ENCODE data around the gene FUNDC1. TPM values are rescaled to one million over a fixed set of nuclear protein-coding genes. Genes with fewer than 3 reads are reported as not detected.

FUNDC1 gene
- total RNA-seq (10 to 100 TPM in 1 of 5 experiments, 1 to 10 TPM in 4; 5.2 to 10.1 (median 9.8) TPM), polyA plus RNA-seq (10 to 100 TPM; 25.8 to 28.1 TPM), total RNA-seq (7.3 reads per million, percentile 30 among the genes with 10 or more reads in this experiment)

DNA sequence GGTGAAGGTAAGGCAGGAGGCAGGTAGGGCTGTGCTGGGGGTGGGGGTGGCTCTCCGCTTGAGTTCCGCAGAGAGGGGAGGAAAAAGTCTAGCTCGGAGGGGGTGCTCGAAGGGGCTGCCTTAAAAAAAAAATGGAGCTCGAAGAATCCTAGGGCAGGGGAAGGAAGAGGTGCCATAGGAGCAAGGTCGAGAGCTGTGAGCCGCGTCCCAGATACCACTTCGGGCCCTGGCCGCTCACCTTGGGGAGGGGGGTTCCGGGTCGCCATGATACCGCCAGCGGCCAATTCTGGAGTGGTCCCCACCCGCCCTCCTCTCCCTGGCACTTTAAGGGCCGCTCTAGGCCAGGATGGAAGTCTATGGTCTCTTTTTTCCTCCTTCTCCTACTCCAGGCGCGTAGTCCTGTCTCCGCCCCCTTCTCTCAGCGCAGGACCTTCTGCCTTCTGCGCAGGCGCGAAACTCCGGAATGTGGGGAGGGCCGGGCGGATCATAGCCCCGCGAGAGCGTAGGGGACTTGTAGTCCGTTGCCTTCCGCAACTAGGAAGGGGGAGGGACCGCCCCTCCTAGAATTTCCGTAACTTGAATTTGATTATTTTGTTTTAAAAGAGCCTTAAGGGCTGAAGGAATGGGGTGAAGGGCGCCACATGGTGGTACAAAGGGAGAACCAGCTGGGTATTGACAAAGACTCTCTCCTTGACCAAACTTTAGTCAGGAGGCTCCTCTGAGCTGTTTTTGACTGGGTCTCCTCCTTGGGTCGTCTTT is at the start of gene FUNDC1:
Gene FUNDC1, minus strand, starts transcription at position 293 of the 759 bp plus-strand sequence. Its CDS starts 27 bp downstream, at position 266.
- H3K27me3 Mint-ChIP-seq = no peaks in the 10 kb centered on the region
- peak within 1 kb of the TSS; percentile 86 to 97 (median 93) for H3K27ac Mint-ChIP-seq
- ChIA-PET POLR2A (interaction anchor here (0.9 to 1.5 kb wide), 2 partner anchors 15 to 290 kb away, joined by 3 to 4 read pairs; no protein-coding TSS in a partner anchor), CTCF (interaction anchor here (0.5 to 1.5 kb wide), 3 partner anchors 240 to 358 kb away, joined by 3 read pairs; no protein-coding TSS in a partner anchor)
- peaks cover 0 to 17% (median 6%) of the 10 kb centered on the region in 5 donors for H3K36me3 Mint-ChIP-seq
- Histone ChIP-seq H3K4me3 (ENCODE audit: low read length) (peak within 1 kb of the TSS; percentile 79), H3K27me3 (ENCODE audit: control insufficient read depth in 2 of 2, insufficient read depth in 2 of 2, low read length in 2 of 2) (no peaks in the 10 kb centered on the region), H3K27ac (ENCODE audit: low read depth, low read length) (peak within 1 kb of the TSS; percentile 92), H3K9me3 (ENCODE audit: control insufficient read depth in 2 of 3, low read length in 3 of 3) (no peaks in the 10 kb centered on the region), H3K4me1 (ENCODE audit: control insufficient read depth in 2 of 2, insufficient read depth in 2 of 2, low read length in 2 of 2) (peaks cover 5 to 12% of the 10 kb centered on the region in 2 donors), H3K36me3 (ENCODE audit: control insufficient read depth in 2 of 3, insufficient read depth in 3 of 3, low read length in 3 of 3) (peaks cover 0 to 5% (median 0%) of the 10 kb centered on the region in 3 experiments)
- peaks cover 0 to 3% (median 0%) of the 10 kb centered on the region in 11 donors for H3K9me3 Mint-ChIP-seq
- DNase-seq = peak; percentile 75 to 93 (median 89)
- peak; percentile 98 for ATAC-seq
- H3K4me1 Mint-ChIP-seq = peaks cover 12 to 54% (median 37%) of the 10 kb centered on the region in 7 donors
- intact Hi-C loops (cut with micrococcal nuclease) = loop anchor here (1.0 to 10.0 kb wide), 9 partner anchors 198 to 584 kb away; partner anchors contain the start of genes KDM6A (in 2 of the 2) and EFHC2 (in 1 of the 2)
- H3K4me3 Mint-ChIP-seq = peak within 1 kb of the TSS; percentile 89 to 97 (median 93)

DNA sequence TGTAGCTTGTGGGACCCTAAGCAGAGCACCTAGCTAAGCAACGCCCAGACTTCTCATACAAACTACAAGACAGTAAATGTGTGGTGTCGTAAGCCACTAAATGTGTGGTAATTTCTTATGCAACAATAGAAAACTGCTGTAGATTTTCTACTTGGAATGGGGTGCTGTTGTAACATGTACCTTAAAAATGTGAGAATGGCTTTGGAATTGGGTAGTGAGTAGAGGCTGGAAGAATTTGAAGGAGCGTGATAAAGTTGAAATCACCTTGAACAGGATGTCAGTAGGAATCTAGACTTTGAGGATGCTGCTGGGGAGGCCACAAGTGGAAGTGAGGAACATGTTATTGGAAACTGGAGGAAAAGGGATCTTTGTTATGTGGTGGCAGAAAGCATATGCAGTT is 43.2 kb upstream of the FUNDC1 start:
- Histone ChIP-seq H3K4me1 (ENCODE audit: control insufficient read depth in 2 of 2, insufficient read depth in 2 of 2, low read length in 2 of 2) (no peaks in the 10 kb centered on the region), H3K36me3 (ENCODE audit: control insufficient read depth in 2 of 3, insufficient read depth in 3 of 3, low read length in 3 of 3) (no peaks in the 10 kb centered on the region), H3K27ac (ENCODE audit: low read depth, low read length) (no peak overlapping the region), H3K27me3 (ENCODE audit: control insufficient read depth in 2 of 2, insufficient read depth in 2 of 2, low read length in 2 of 2) (no peaks in the 10 kb centered on the region), H3K9me3 (ENCODE audit: control insufficient read depth in 2 of 3, low read length in 3 of 3) (no peaks in the 10 kb centered on the region), H3K4me3 (ENCODE audit: low read length) (no peak overlapping the region)
- POLR2A ChIA-PET = no interaction called here
- Mint-ChIP-seq H3K27me3 (no peaks in the 10 kb centered on the region), H3K27ac (no peak overlapping the region), H3K4me3 (no peak overlapping the region), H3K4me1 (no peaks in the 10 kb centered on the region), H3K9me3 (peaks cover 0 to 2% (median 0%) of the 10 kb centered on the region in 11 donors), H3K36me3 (no peaks in the 10 kb centered on the region)
- CTCF ChIA-PET = interaction anchor here (0.6 to 0.7 kb wide), 2 partner anchors 14 to 1136 kb away, joined by 3 to 5 read pairs; no protein-coding TSS in a partner anchor
- ATAC-seq = no peak
- intact Hi-C loops (cut with micrococcal nuclease) = no loop called here
- no peak for DNase-seq

GRCh38 chrX:44580466-44580865 is 37.8 kb upstream of the FUNDC1 start:
- Histone ChIP-seq H3K27ac (ENCODE audit: low read depth, low read length) (no peak overlapping the region), H3K36me3 (ENCODE audit: control insufficient read depth in 2 of 3, insufficient read depth in 3 of 3, low read length in 3 of 3) (no peaks in the 10 kb centered on the region), H3K9me3 (ENCODE audit: control insufficient read depth in 2 of 3, low read length in 3 of 3) (no peaks in the 10 kb centered on the region), H3K4me3 (ENCODE audit: low read length) (no peak overlapping the region), H3K27me3 (ENCODE audit: control insufficient read depth in 2 of 2, insufficient read depth in 2 of 2, low read length in 2 of 2) (no peaks in the 10 kb centered on the region), H3K4me1 (ENCODE audit: control insufficient read depth in 2 of 2, insufficient read depth in 2 of 2, low read length in 2 of 2) (no peaks in the 10 kb centered on the region)
- no peaks in the 10 kb centered on the region for H3K4me1 Mint-ChIP-seq
- H3K9me3 Mint-ChIP-seq = peaks cover 0 to 2% (median 0%) of the 10 kb centered on the region in 11 donors
- H3K27ac Mint-ChIP-seq = peak overlapping the region in 1 of 9 donors; percentile 22
- ChIA-PET CTCF (no interaction called here), POLR2A (no interaction called here)
- no peaks in the 10 kb centered on the region for H3K27me3 Mint-ChIP-seq
- ATAC-seq (no peak), DNase-seq (no peak)
- intact Hi-C loops (cut with micrococcal nuclease) = no loop called here
- no peak overlapping the region for H3K4me3 Mint-ChIP-seq
- no peaks in the 10 kb centered on the region for H3K36me3 Mint-ChIP-seq

DNA sequence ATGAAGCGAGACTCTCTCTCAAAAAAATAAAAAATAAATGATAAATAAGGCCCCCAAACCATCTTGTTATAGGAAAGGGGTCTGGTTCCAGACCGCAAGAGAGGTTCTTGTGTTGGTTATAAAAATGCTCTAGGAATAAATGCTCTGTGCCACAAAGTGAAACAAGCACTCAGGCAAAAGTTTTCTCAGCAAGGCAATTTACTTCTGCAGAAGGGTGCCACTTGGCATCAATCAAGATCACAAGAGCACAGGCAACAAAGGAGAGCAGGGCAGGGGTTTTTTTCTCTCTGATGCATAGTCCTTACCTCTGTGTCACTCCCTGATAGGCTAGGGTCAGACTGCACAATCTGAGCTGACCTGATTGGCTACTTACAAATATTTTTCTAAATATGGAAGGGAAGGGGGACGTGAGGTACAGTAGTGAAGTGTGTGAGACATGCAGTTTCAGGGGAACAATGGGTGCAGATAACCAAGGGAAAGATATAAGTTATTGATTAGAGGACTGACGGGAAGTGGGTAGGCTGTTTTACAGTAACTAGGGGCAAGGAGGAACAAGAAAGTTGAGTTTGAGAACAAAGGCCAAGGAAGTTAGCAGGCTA is 29.8 kb upstream of the FUNDC1 start:
- H3K27me3 ChIP-seq (ENCODE audit: control insufficient read depth in 2 of 2, insufficient read depth in 2 of 2, low read length in 2 of 2) = no peaks in the 10 kb centered on the region
- H3K9me3 ChIP-seq (ENCODE audit: control insufficient read depth in 2 of 3, low read length in 3 of 3) = peaks cover 0 to 5% (median 0%) of the 10 kb centered on the region in 3 experiments
- no peaks in the 10 kb centered on the region for H3K27me3 Mint-ChIP-seq
- no peak overlapping the region for H3K27ac Mint-ChIP-seq
- H3K9me3 Mint-ChIP-seq = peaks cover 0 to 41% (median 12%) of the 10 kb centered on the region in 11 donors
- POLR2A ChIA-PET = no interaction called here
- H3K36me3 Mint-ChIP-seq = peaks cover 0 to 9% (median 0%) of the 10 kb centered on the region in 5 donors
- H3K4me1 ChIP-seq (ENCODE audit: control insufficient read depth in 2 of 2, insufficient read depth in 2 of 2, low read length in 2 of 2) = no peaks in the 10 kb centered on the region
- H3K4me3 Mint-ChIP-seq = no peak overlapping the region
- no peaks in the 10 kb centered on the region for H3K4me1 Mint-ChIP-seq
- ATAC-seq (no peak), DNase-seq (no peak)
- H3K36me3 ChIP-seq (ENCODE audit: control insufficient read depth in 2 of 3, insufficient read depth in 3 of 3, low read length in 3 of 3) = no peaks in the 10 kb centered on the region
- no peak overlapping the region for H3K27ac ChIP-seq (ENCODE audit: low read depth, low read length)
- CTCF ChIA-PET = no interaction called here
- intact Hi-C loops (cut with micrococcal nuclease) = no loop called here
- no peak overlapping the region for H3K4me3 ChIP-seq (ENCODE audit: low read length)

DNA sequence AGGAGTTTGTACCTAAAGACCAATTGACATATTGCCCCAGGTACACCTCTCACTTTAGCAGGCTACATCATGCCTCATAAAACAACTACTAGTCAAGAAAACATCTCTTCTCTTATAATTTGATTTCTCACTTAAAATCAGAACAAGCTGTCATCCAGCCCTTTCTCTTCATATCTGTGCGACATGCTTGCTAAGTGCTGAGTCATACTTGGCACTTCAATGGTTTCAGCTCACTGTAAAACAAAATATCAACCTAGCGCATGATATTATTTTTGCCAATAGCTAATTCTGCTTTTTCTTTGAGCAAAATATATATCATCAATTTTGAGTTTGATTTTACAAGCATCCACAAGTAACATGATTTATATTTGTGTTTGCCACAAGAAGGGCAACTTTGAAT is 27.9 kb upstream of the FUNDC1 start:
- CTCF ChIA-PET = no interaction called here
- intact Hi-C loops (cut with micrococcal nuclease) = no loop called here
- H3K4me1 Mint-ChIP-seq = no peaks in the 10 kb centered on the region

DNA sequence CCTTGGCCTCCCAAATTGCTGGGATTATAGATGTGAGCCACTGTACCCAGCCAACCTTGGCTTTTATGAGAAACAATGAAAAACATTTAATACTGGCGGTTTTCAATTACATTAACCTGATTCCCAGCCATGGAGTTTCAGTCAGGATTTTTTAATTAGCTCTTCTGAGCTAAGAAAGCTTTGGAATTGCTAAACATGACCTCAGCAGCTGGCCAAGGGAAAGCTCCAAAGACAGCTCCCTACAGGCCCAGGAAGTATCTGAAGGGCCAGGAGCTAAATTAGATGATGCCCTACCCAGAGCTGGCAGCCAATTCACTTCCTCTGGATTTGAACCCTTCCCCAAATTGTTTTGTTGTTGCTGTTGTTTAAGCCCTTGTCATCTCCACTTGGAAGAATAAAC is 26.5 kb upstream of the FUNDC1 start:
- H3K36me3 ChIP-seq (ENCODE audit: control insufficient read depth in 2 of 3, insufficient read depth in 3 of 3, low read length in 3 of 3) = no peaks in the 10 kb centered on the region
- Mint-ChIP-seq H3K27ac (no peak overlapping the region), H3K36me3 (peaks cover 0 to 6% (median 4%) of the 10 kb centered on the region in 5 donors), H3K4me1 (no peaks in the 10 kb centered on the region), H3K4me3 (no peak overlapping the region), H3K27me3 (no peaks in the 10 kb centered on the region), H3K9me3 (peaks cover 0 to 36% (median 12%) of the 10 kb centered on the region in 11 donors)
- H3K27me3 ChIP-seq (ENCODE audit: control insufficient read depth in 2 of 2, insufficient read depth in 2 of 2, low read length in 2 of 2) = no peaks in the 10 kb centered on the region
- no peaks in the 10 kb centered on the region for H3K4me1 ChIP-seq (ENCODE audit: control insufficient read depth in 2 of 2, insufficient read depth in 2 of 2, low read length in 2 of 2)
- intact Hi-C loops (cut with micrococcal nuclease) = no loop called here
- no peak for DNase-seq
- no peak overlapping the region for H3K27ac ChIP-seq (ENCODE audit: low read depth, low read length)
- CTCF ChIA-PET = no interaction called here
- peaks cover 0 to 5% (median 0%) of the 10 kb centered on the region in 3 experiments for H3K9me3 ChIP-seq (ENCODE audit: control insufficient read depth in 2 of 3, low read length in 3 of 3)
- POLR2A ChIA-PET = no interaction called here
- ATAC-seq = no peak
- H3K4me3 ChIP-seq (ENCODE audit: low read length) = no peak overlapping the region

More for the DNA sequence above, 27.9 kb upstream of the FUNDC1 start:
- Mint-ChIP-seq H3K36me3 (peaks cover 0 to 9% (median 4%) of the 10 kb centered on the region in 5 donors), H3K4me3 (no peak overlapping the region), H3K9me3 (peaks cover 0 to 41% (median 12%) of the 10 kb centered on the region in 11 donors), H3K27ac (no peak overlapping the region), H3K27me3 (no peaks in the 10 kb centered on the region)
- ATAC-seq = no peak
- Histone ChIP-seq H3K36me3 (ENCODE audit: control insufficient read depth in 2 of 3, insufficient read depth in 3 of 3, low read length in 3 of 3) (no peaks in the 10 kb centered on the region), H3K4me3 (ENCODE audit: low read length) (no peak overlapping the region), H3K27ac (ENCODE audit: low read depth, low read length) (no peak overlapping the region), H3K27me3 (ENCODE audit: control insufficient read depth in 2 of 2, insufficient read depth in 2 of 2, low read length in 2 of 2) (no peaks in the 10 kb centered on the region), H3K9me3 (ENCODE audit: control insufficient read depth in 2 of 3, low read length in 3 of 3) (peaks cover 0 to 5% (median 0%) of the 10 kb centered on the region in 3 experiments), H3K4me1 (ENCODE audit: control insufficient read depth in 2 of 2, insufficient read depth in 2 of 2, low read length in 2 of 2) (no peaks in the 10 kb centered on the region)
- DNase-seq = no peak
- POLR2A ChIA-PET = no interaction called here
